Endothelial cell (in vitro differentiated cells): ENCODE measurements around the gene NBPF8. TPM values are rescaled to one million over a fixed set of nuclear protein-coding genes. Genes with fewer than 3 reads are reported as not detected.
"Not testable (repeated sequence)": the region's sequence is repeated elsewhere in the genome, so short reads cannot be mapped to it uniquely, and the experiment has no call there.

Source experiments
- DNase-seq: peaks from one replicate; pipeline ENCODE4 v3.0.0; 2021; ENCODE audit warnings: low spot score
- H3K27ac Mint-ChIP-seq: one replicate; pipeline ENCODE4 v1.8.0; 2021; ENCODE audit warnings: mixed read lengths, inconsistent platforms; ENCODE audit not compliant: unreplicated experiment
- H3K27me3 Mint-ChIP-seq: one replicate; pipeline ENCODE4 v1.8.0; 2021; ENCODE audit warnings: mild to moderate bottlenecking, moderate library complexity, mixed read lengths, inconsistent platforms; ENCODE audit not compliant: unreplicated experiment
- H3K36me3 Mint-ChIP-seq: one replicate; pipeline ENCODE4 v1.8.0; 2021; ENCODE audit warnings: mild to moderate bottlenecking, low read depth, mixed read lengths, inconsistent platforms; ENCODE audit not compliant: unreplicated experiment
- H3K4me1 Mint-ChIP-seq: one replicate; pipeline ENCODE4 v1.8.0; 2021; ENCODE audit warnings: mild to moderate bottlenecking, mixed read lengths, inconsistent platforms; ENCODE audit not compliant: unreplicated experiment
- H3K4me3 Mint-ChIP-seq: one replicate; pipeline ENCODE4 v1.8.0; 2021; ENCODE audit warnings: mild to moderate bottlenecking, mixed read lengths, inconsistent platforms; ENCODE audit not compliant: unreplicated experiment
- H3K9me3 Mint-ChIP-seq: one replicate; pipeline ENCODE4 v1.8.0; 2021; ENCODE audit warnings: mixed read lengths, inconsistent platforms; ENCODE audit not compliant: unreplicated experiment
- total RNA-seq: library from RNA; stranded (reverse); fragmentation: NEBNext Ultra II Directional; extraction: Animal tissue kit (Norgen Biotek cat#: 25700); gene quantifications from one replicate; pipeline ENCODE4 v1.2.1, GENCODE V29; 2021; ENCODE audit not compliant: unreplicated experiment

NBPF8 gene
- total RNA-seq, 1 donor from 2014 or later = 15.6 TPM

GRCh38 chr1:120431626-120432025 lies 16.8 kb downstream of the NBPF8 start:
- DNase-seq, H3K27ac Mint-ChIP-seq, H3K4me1 Mint-ChIP-seq, H3K9me3 Mint-ChIP-seq, H3K27me3 Mint-ChIP-seq, H3K4me3 Mint-ChIP-seq, H3K36me3 Mint-ChIP-seq: not testable (repeated sequence)

GRCh38 chr1:120433831-120434230 lies 19.0 kb downstream of the NBPF8 start:
- H3K27me3 Mint-ChIP-seq, H3K9me3 Mint-ChIP-seq, H3K36me3 Mint-ChIP-seq, H3K4me1 Mint-ChIP-seq, H3K4me3 Mint-ChIP-seq, DNase-seq, H3K27ac Mint-ChIP-seq: not testable (repeated sequence)

DNA sequence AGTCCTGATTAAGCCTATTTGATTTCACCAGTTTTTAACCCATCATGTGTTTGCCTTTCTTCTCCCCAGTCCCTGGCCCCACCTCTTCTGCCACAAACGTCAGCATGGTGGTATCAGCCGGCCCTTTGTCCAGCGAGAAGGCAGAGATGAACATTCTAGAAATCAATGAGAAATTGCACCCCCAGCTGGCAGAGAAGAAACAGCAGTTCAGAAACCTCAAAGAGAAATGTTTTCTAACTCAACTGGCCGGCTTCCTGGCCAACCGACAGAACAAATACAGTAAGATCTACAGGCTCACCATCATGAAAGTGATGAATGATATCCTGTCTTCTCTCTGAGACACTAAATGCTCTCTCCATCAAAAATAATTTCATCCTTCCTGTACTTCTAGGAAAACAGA lies 34.3 kb downstream of the NBPF8 start:
- not testable (repeated sequence) for H3K4me3 Mint-ChIP-seq, DNase-seq, H3K9me3 Mint-ChIP-seq, H3K27ac Mint-ChIP-seq, H3K4me1 Mint-ChIP-seq, H3K36me3 Mint-ChIP-seq, H3K27me3 Mint-ChIP-seq

Other genes with a start within 250 kb of the NBPF8 start
- gene SEC22B, start 238.5 kb upstream of the NBPF8 start, total RNA-seq = 14.0 TPM